Esophagus muscularis mucosa (tissue), 4 donors: Measurements from ENCODE around the gene CDK5.

Source experiments
- CTCF ChIP-seq, 3 experiments: fragments of 200-600 bp in 2 of 3; fragments of 450-650 bp in 1 of 3; sonication (generic) in 2 of 3; IDR thresholded peaks; one replicate each; pipeline ENCODE4 v1.5.1; 2017 to 2019; ENCODE audit warnings: antibody characterized with exemption in 3 of 3, mild to moderate bottlenecking in 2 of 3, moderate library complexity in 1 of 3
- EP300 ChIP-seq: sonication (generic); formaldehyde crosslinking; IDR thresholded peaks from one replicate; pipeline ENCODE4 v1.6.1; 2017; ENCODE audit warnings: antibody characterized with exemption
- POLR2A ChIP-seq: fragments of 450-650 bp; IDR thresholded peaks from one replicate; pipeline ENCODE4 v1.6.1; 2017; ENCODE audit warnings: antibody characterized with exemption, moderate library complexity, mild to moderate bottlenecking, low read depth
- POLR2AphosphoS5 ChIP-seq, 2 donors: sonication (generic); formaldehyde crosslinking; IDR thresholded peaks; one replicate each; pipeline ENCODE4 v1.6.1; 2017; ENCODE audit warnings: antibody characterized with exemption in 2 of 2

DNA sequence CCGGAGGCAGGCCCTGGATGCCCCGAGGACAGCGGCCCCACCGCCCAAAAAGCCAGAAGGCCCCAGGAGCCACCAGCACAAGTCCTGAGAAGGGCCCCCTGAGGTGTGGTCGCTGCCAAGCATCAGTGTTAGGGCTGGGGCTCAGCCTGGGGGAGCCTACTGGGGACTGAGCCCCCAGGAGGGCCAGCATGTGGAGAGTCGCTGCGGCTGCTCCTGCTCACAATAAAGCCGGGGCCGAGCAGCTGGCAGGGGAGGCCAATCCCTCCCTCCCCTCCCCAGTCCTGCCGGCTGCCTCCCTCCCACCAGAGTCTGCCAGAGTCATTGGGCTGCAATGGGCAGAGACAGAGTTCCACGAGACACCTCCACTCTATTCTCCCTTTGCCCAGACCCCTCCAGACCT is 12.4 kb downstream of the CDK5 start:
- TF ChIP-seq POLR2AphosphoS5 (IDR thresholded peaks at IDR 0.05) = no peak
- no peak for TF ChIP-seq CTCF (IDR thresholded peaks at IDR 0.05)
- TF ChIP-seq POLR2A = no peak
- no peak for TF ChIP-seq EP300
